Right lobe of liver (tissue), 4 donors: ENCODE measurements around the gene PGAP1.

ENCODE experiments used
- CTCF ChIP-seq, 4 donors: fragments of 200-600 bp in 3 of 4; fragments of 450-650 bp in 1 of 4; IDR thresholded peaks; one replicate each; pipeline versions ENCODE4 v1.5.1 to v1.8.0; 2016 to 2022; ENCODE audit warnings: antibody characterized with exemption in 4 of 4, mild to moderate bottlenecking in 2 of 4
- POLR2A ChIP-seq: fragments of 450-650 bp; IDR thresholded peaks from one replicate; pipeline ENCODE4 v1.6.1; 2017; ENCODE audit warnings: antibody characterized with exemption, mild to moderate bottlenecking
- donor health status: DM: no; HTN: no; CAD: no.
- donor health status: DM: no; HTN: no; CAD: no.
- donor health status: DM: no; HTN: yes; CAD: no.

GRCh38 chr2:196792865-196793264, 133.6 kb downstream of the PGAP1 start:
- no peak for TF ChIP-seq CTCF (IDR thresholded peaks at IDR 0.05)
- TF ChIP-seq POLR2A = no peak
